PC-9 (cell line): Measurements from ENCODE around the gene MT1F.

Experiments used
- CTCF ChIP-seq: fragments of 200-600 bp; sonication (generic); conservative IDR thresholded peaks from 2 replicates; pipeline ENCODE4 v1.6.1; 2017; ENCODE audit warnings: mixed run types, antibody characterized with exemption, mild to moderate bottlenecking, moderate library complexity
- EZH2 ChIP-seq: fragments of 200-600 bp; sonication (generic); IDR thresholded peaks from 2 replicates; pipeline ENCODE4 v1.8.0; 2017; ENCODE audit warnings: antibody characterized with exemption, low read depth

- no peak for TF ChIP-seq CTCF
- TF ChIP-seq EZH2 = no peak
Measured at GRCh38 chr16:56686758-56687157, 29.0 kb downstream of the MT1F start.
